Thymus (tissue), 11 donors: ENCODE data around the gene GNB2. TPM values are rescaled to one million over a fixed set of nuclear protein-coding genes. Genes with fewer than 3 reads are reported as not detected.

Source experiments
- DNase-seq, 9 donors: peaks; one replicate each; pipeline ENCODE4 v3.0.0-alpha.2; 2013; ENCODE audit warnings: low spot score in 9 of 9, low read depth in 6 of 9, missing footprints in 1 of 9
- H3K27ac ChIP-seq, 2 donors: one replicate each; pipeline ENCODE4 v1.5.1; 2013; ENCODE audit warnings: control low read depth in 1 of 2, low read depth in 1 of 2, low read length in 1 of 2, mild to moderate bottlenecking in 1 of 2, moderate library complexity in 1 of 2
- H3K27me3 ChIP-seq, 2 donors: one replicate each; pipeline ENCODE4 v1.5.1; 2013; ENCODE audit warnings: low read length in 1 of 2; ENCODE audit not compliant: control insufficient read depth in 2 of 2, insufficient read depth in 1 of 2
- H3K36me3 ChIP-seq, 2 donors: one replicate each; pipeline ENCODE4 v1.5.1; 2013; ENCODE audit warnings: low read length in 1 of 2, mild to moderate bottlenecking in 1 of 2, moderate library complexity in 1 of 2; ENCODE audit not compliant: control insufficient read depth in 2 of 2, insufficient read depth in 2 of 2
- H3K4me1 ChIP-seq, 2 donors: one replicate each; pipeline ENCODE4 v1.5.1; 2013; ENCODE audit warnings: low read length in 2 of 2; ENCODE audit not compliant: control insufficient read depth in 2 of 2, insufficient read depth in 2 of 2
- H3K4me3 ChIP-seq, 2 donors: one replicate each; pipeline ENCODE4 v1.5.1; 2013; ENCODE audit warnings: low read length in 2 of 2, control low read depth in 1 of 2, mild to moderate bottlenecking in 1 of 2
- H3K9me3 ChIP-seq, 2 donors: one replicate each; pipeline ENCODE4 v1.5.1; 2013; ENCODE audit warnings: low read length in 1 of 2, mild to moderate bottlenecking in 1 of 2; ENCODE audit not compliant: control insufficient read depth in 2 of 2, insufficient read depth in 1 of 2
- WGBS: extraction: QIAGEN DNeasy Blood & Tissue Kit; methylation state at CpG from one replicate; pipeline ENCODE4 v1.1.7; 2013; 5-methylcytosine and 5-hydroxymethylcytosine counted together
- polyA plus RNA-seq: library from polyadenylated mRNA; stranded (reverse); fragments of 200-250 nt; gene quantifications from one replicate; pipeline ENCODE4 v1.2.3, GENCODE V29; 2013
- total RNA-seq: library from RNA; stranded (reverse); fragments of 120-200 nt; gene quantifications from one replicate; pipeline ENCODE4 v1.2.4, GENCODE V29; 2013
- donor health status: healthy.

Gene GNB2
- total and polyA plus RNA-seq, 2 donors, result 45.8 to 130 TPM

- Histone ChIP-seq H3K4me3 (no peak overlapping the region), H3K27ac (no peak overlapping the region), H3K9me3 (no peaks in the 10 kb centered on the region), H3K36me3 (peaks cover 65 to 68% of the 10 kb centered on the region in 2 donors), H3K4me1 (peaks cover 21 to 34% of the 10 kb centered on the region in 2 donors), H3K27me3 (no peaks in the 10 kb centered on the region)
- DNase-seq, result no peak
- WGBS, result 98% methylated on average over 16 of the region's 16 CpGs
These were observed 14.9 kb downstream of the GNB2 start for GRCh38 chr7:100688326-100688860.

GRCh38 chr7:100689230-100690135 is 15.9 kb downstream of the GNB2 start:
- no peak for DNase-seq
- peaks cover 0 to under 1% of the 10 kb centered on the region in 2 donors for H3K27me3 ChIP-seq
- peaks cover 54 to 58% of the 10 kb centered on the region in 2 donors for H3K36me3 ChIP-seq
- H3K4me1 ChIP-seq, result peaks cover 21 to 36% of the 10 kb centered on the region in 2 donors
- H3K27ac ChIP-seq, result no peak overlapping the region
- WGBS, result 98% methylated on average over 18 of the region's 18 CpGs
- no peak overlapping the region for H3K4me3 ChIP-seq
- H3K9me3 ChIP-seq, result no peaks in the 10 kb centered on the region

GRCh38 chr7:100691676-100692577 is 18.4 kb downstream of the GNB2 start:
- Histone ChIP-seq H3K27ac (no peak overlapping the region), H3K36me3 (peaks cover 29 to 34% of the 10 kb centered on the region in 2 donors), H3K9me3 (no peaks in the 10 kb centered on the region), H3K27me3 (peaks cover 3 to 25% of the 10 kb centered on the region in 2 donors), H3K4me3 (peak overlapping the region in 1 of 2 donors; percentile 13), H3K4me1 (peaks cover 21 to 43% of the 10 kb centered on the region in 2 donors)
- DNase-seq, result peak in 6 of 9 donors; percentile 71 to 90 (median 84)
- WGBS, result 46% methylated on average over 28 of the region's 28 CpGs

GRCh38 chr7:100692578-100692961 is 19.0 kb downstream of the GNB2 start:
- Histone ChIP-seq H3K27ac (no peak overlapping the region), H3K4me1 (peaks cover 21 to 43% of the 10 kb centered on the region in 2 donors), H3K9me3 (no peaks in the 10 kb centered on the region), H3K36me3 (peaks cover 23 to 28% of the 10 kb centered on the region in 2 donors), H3K4me3 (peak overlapping the region; percentile 74 to 97), H3K27me3 (peaks cover 3 to 31% of the 10 kb centered on the region in 2 donors)
- 79% methylated on average over 6 of the region's 6 CpGs for WGBS
- no peak for DNase-seq

- peaks cover 13 to 18% of the 10 kb centered on the region in 2 donors for H3K36me3 ChIP-seq
- H3K9me3 ChIP-seq, result no peaks in the 10 kb centered on the region
- DNase-seq, result peak in 1 of 9 donors; percentile 33
- H3K27ac ChIP-seq, result peak overlapping the region in 1 of 2 donors; percentile 79
- H3K4me1 ChIP-seq, result peaks cover 21 to 43% of the 10 kb centered on the region in 2 donors
- under 1% methylated on average over 81 of the region's 81 CpGs for WGBS
- peaks cover 3 to 38% of the 10 kb centered on the region in 2 donors for H3K27me3 ChIP-seq
- peak overlapping the region; percentile 74 to 97 for H3K4me3 ChIP-seq
These were observed 20.0 kb downstream of the GNB2 start for GRCh38 chr7:100693312-100694097.

GRCh38 chr7:100694098-100694745 is 20.7 kb downstream of the GNB2 start, which contains the start of gene GIGYF1:
GIGYF1 (minus strand) TSS chr7:100694250; CDS start chr7:100688238, 6,012 bp downstream.
- WGBS, result under 1% methylated on average over 78 of the region's 102 CpGs
- Histone ChIP-seq H3K36me3 (peaks cover 6 to 11% of the 10 kb centered on the region in 2 donors), H3K9me3 (no peaks in the 10 kb centered on the region), H3K4me1 (peaks cover 21 to 39% of the 10 kb centered on the region in 2 donors), H3K27me3 (peaks cover 3 to 42% of the 10 kb centered on the region in 2 donors), H3K27ac (peak within 1 kb of the TSS; percentile 37 to 79), H3K4me3 (peak within 1 kb of the TSS; percentile 74 to 97)
- DNase-seq, result peak in 5 of 9 donors; percentile 23 to 75 (median 59)

- H3K4me1 ChIP-seq, result peaks cover 19 to 30% of the 10 kb centered on the region in 2 donors
- no peak overlapping the region for H3K4me3 ChIP-seq
- no peak for DNase-seq
- peaks cover under 1% of the 10 kb centered on the region in 2 donors for H3K36me3 ChIP-seq
- WGBS, result 91% methylated on average over 6 of the region's 6 CpGs
- peaks cover 3 to 56% of the 10 kb centered on the region in 2 donors for H3K27me3 ChIP-seq
- no peaks in the 10 kb centered on the region for H3K9me3 ChIP-seq
- no peak overlapping the region for H3K27ac ChIP-seq
These were observed 22.6 kb downstream of the GNB2 start for GRCh38 chr7:100696123-100696521.

GRCh38 chr7:100699018-100699417 is 25.5 kb downstream of the GNB2 start:
- no peak for DNase-seq
- Histone ChIP-seq H3K9me3 (no peaks in the 10 kb centered on the region), H3K36me3 (no peaks in the 10 kb centered on the region), H3K4me3 (no peak overlapping the region), H3K4me1 (peaks cover 0 to 9% of the 10 kb centered on the region in 2 donors), H3K27me3 (peaks cover 3 to 60% of the 10 kb centered on the region in 2 donors), H3K27ac (no peak overlapping the region)
- 85% methylated on average over 6 of the region's 6 CpGs for WGBS
